NCI-H128 (cell line): ENCODE measurements around the gene CD99.

ENCODE experiments used
- DNase-seq: peaks from one replicate; lab custom pipeline; 2025; ENCODE audit not compliant: unreplicated experiment; lab: John Stamatoyannopoulos, UW

CD99 gene

DNA sequence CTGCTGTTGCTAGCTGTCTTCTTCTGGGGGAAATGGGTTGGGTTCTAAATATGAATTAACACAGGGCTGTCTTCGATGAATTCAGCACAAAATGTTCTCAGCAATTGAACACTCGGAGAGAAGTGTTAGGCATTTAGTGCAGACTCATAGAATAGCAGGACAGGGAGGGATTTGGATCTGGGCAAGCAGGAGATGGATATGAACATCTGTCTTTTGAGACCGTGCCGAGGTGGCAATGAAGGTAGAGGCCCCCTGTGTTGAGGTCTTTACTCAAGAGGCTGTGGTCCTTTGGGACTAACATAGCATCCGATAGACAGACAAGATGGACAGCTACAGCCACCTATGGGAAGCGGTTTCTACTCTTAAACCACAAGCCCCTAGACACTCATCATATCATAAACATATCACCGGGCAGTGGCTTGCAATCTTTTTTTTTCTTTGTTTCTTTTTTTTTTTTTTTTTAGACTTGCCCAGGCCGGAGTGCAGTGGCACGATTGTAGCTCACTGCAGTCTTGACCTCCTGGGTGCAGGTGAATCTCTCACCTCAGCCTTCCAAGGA is 6.7 kb downstream of the CD99 start:
- no peak for DNase-seq

DNA sequence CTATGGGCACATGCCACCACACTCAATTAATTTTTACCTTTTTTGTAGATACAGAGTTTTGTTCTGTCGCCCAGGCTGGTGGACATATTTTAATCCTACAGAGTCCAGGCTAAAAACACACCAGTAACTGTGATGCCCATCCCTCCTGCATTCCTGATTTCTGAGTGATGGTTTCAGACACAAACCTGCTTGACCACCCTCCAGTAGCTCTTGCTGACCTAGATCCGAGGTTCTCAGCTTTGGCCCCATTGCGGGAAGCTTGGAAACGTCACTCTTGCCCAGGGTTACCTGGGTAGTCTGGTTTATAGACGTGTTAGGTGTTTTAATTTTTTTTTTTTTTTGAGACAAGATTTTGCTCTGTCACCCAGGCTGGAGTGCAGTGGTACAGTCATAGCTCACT is 7.5 kb downstream of the CD99 start:
- DNase-seq: no peak

DNA sequence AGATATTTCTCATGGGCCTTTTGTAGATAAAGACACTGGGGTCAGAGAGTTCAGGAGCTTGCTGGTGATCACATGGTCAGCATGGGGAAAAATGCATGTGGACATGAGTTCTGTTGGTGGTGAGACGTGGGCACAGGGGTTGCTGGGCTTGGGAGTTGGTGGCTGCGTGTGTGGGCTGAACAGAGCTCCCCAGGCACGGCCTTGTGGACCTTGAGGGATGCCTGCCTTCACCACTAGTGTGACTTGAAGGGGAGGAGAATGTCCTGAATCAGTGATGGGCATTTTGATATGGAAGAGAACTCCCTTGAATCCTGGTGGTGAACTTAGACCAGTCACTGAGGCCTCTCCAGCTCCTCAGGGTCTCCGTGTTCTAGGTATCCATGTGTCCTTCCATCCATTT is 8.9 kb downstream of the CD99 start:
- no peak for DNase-seq

DNA sequence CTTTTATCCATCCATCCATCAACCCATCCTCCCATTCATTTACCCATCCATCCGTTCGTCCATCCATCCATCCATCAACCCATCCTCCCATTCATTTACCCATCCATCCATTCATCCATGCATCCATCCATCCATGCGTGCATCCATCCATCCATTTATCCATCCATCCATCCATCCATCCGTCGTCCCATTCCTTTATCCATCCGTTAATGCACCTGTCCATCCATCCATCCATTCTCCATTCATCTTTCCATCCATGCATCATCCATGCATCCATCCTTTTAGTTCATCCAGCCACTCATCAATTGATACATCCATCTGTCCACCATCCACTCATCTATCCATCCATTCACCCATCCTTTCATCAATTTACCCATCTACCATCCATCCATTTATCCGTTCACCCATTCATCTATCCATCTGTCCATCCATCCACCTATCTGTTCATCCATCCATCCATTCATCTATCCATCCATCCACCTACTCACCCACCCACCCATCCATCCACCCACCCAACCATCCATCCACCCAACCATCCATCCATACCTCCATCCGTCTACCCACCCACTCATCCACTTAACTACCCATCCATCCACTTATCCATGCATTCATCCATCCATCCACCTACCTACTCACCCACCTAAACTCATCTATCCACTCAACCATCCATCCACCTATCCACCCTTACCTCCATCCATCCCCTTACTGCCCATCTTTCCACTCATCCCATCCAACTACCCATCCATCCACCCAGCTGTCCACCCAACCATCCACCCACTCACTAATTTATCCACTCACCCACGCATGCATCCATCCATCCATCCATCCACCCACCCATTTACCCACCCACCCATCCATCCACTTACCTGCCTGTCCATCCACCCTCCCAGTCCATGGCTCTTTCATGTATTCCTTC is 9.6 kb downstream of the CD99 start:
- no peak for DNase-seq

DNA sequence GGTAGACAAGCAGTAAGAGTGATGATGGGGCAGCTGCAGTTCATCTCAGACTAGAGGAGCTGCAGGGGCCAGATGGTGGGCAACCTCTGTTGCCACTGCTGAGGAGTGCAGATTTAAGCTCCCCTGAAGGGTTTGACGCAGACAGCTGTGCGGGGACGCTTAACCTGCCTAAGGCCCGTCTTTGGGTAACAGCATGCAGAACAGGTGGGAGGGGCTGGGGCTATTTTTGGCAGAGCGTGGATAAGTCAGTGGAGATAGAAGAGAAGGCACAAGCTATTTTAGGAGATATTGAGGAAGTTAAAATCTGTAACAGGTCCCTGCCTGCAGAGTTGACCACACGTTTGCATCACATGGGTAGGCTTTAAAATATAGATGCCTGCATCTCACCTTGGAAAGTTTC is 10.5 kb downstream of the CD99 start:
- DNase-seq: no peak

DNA sequence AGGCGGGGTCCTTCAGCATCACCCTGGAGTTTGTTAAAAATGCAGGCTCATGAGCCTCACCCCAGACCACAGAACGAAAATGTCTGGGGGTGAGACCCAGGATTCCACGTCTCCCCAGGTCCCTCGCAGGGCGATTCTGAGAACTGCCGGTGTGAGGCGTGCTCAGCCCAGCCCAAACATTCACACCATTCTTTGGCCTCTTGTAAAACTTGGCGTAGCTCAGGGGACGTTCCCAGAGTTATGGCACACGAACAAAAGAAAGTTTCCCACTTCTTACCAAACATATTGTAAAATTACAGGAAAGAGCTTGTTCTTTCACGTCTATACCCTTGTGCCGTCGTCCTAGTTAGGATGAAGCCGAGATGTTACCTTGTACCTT is 12.9 kb downstream of the CD99 start:
- no peak for DNase-seq

DNA sequence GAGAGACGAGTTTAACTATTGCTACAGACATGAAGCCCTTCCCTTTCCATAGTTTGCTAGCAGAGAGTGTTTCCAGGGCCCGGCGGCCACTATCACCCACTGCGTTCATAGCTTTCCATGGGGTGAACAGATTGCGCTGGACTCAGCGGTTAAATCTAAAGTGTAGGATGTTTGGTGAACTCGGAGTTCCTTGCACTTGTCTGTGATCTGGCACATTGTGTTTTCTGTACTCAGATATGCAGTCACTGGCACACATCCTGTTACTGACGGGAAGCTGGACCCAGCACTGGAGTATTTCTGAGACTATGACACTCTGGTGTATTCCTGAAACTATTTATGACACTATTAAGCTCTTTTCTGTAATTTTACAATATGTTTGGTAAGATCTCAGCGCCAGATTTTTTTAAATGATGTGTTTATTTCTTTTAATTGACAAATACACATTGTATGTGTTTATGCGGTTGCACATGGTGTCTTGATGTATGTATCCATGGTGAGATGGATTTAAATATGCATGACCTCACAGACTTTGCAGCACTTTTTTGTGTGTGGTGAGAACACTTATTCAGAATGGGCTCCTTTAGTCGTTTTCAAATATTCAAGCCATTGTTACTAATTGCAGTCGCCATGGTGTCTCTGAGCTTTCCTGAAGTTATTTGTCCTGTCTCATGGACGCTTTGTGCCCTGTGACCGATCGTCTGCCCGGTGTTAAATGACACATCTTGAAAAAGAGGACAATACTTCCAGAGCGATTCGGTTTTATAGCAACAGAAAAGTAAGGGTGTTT is 14.1 kb downstream of the CD99 start:
- no peak for DNase-seq

DNA sequence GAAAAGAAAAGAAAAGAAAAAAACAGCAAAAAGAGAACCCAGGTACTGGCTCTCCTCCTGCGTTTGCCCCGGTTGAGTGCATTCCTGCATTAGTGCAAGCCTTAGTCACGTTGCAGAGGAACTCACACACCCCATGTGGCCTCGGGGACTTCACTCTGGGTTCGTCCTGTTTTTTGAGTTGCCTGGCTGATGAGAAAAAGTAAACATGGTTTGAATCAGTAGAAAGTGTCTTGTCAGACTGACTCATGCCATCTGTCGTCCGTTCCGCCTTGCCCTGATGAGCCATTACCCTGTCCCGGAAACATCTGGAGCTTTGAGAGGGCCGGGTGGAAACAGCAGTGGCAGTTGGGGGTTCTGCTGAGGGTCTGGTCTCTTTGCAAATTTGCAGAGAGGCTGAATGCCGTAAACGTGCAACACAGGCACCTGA is 16.3 kb downstream of the CD99 start:
- no peak for DNase-seq

DNA sequence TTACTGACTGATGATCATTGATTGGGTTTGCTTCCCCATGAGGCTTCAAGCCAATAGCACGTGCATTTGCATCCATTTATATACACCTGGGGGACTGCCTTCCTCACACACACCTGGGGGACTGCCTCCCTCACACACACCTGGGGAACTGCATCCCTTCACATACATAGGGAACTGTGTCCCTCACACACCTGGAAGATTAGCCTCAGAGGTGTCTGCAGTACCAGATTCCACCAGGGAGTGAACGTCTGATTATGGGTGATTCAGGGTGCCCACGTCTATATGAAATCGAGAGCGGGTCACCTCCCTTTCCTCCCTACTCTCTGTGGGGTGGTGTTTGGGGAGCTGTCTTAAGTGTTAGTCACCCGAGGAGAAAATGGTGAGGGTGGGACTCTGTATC is 16.9 kb downstream of the CD99 start:
- no peak for DNase-seq

DNA sequence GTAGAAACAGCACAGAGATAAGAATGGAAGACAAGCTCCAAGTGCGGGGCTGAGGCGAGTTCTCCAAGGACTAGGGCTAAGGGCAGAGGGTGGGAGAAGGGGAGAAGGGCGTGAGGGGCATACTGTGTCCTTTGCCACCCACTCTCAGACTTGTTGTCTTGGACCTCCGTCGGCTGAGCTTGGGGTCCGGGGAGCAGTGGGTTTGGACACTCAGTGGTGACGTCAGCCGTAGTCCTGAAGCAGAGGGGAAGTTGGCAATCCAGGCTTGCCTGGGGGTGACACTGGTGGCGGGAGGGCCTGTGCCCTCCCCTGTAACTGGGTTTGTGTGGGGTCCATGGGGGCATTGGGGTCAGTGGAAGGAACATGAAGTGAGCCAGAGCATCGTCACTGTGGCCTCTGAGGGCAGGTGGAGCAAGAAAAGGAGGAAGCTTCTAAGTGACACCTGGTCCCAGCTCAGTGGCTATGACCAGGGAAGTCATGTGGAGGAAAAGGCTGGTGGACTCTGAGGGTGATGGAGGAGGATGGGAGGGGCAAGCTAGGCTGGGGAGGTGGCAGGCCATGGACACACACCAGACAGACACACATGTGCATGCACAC is 17.6 kb downstream of the CD99 start:
- no peak for DNase-seq

DNA sequence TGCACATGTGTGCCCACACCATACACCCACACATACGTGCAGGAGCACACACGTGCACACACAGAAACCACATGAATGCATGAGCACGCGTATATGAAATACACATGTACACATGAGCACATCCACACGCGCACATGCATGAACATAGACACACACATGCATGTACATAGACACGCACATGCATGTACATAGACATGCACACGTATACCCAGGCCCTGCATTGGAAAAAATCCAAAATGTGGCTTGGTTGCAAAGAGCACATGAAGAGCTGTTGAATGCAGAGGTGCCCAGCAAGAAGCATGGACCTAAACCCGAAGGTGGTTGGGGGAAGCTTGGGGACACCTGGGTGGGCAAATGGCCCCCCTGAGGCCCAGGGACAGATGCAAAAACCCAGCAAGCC is 18.5 kb downstream of the CD99 start:
- DNase-seq: no peak

DNA sequence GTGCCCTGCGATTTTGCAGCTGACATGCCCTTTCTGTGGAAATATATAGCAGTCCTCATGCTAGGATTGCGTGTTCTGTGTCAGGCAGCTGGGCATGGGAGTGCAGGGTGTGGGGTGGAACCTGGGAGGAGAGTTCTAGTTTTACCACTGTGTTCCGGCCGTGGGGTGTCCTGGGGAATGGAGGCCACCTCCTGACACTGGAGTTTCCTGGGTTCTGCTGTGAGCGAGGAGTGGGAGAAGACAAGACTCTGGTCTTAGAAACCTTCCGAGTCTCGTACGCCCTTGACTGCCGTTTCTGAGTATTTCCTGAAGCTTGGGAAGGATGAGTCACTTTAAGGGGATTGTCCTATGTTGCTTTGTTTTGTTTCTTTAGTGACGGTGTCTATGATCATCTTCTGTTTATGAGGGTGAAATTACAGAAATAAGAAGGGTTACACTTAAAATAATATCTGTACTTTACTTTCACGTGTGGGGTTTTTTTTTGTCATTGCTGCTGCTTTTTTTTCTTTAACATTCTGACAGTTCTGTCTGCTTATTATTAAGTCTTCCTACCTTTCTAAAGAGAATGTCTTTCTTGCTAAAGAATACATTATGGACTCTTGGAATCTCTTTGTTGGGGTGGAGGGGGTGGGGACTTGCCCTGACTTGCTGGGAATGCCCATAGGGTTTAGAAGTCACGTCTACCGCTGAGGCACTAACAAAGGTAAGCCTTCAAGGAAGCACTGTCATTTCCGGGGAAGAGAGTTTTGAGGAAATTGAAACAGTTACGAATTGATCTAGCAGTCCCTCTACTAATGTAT is 19.1 kb downstream of the CD99 start:
- DNase-seq: no peak

DNA sequence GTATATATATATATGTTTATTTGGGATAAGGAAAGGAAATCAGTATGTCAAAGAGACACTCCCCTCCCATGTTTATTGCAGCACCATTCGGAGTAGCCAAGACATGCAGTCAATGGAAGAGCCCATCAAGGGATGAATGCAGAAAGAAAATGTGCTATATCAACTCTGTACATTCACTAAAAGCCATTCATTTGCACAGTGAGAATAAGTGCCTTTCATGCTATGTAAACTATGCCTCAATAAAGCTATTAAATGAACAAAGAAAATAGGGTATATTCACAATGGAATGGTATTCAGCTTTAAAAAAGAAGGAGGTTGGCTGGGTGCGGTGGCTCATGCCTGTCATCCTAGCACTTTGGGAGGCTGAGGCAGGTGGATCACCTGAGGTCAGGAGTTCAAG is 20.3 kb downstream of the CD99 start:
- DNase-seq: no peak

DNA sequence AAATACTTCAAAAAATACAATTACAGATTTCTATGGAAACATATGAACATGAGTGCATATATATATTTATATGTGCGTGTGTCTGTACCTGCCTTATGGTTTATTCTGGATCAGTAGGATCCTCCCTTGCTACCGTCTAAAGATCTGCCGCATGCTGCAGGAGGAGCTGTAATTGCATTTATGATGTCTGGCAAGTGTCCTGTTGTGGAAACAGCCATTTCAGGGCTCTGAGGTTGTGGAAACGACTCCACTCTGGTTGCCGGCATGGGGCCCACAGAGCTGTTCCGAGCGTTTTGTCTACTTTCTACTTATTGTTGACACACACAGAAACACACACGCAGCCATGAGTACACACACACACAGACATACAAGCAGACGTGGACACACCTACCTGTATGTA is 21.3 kb downstream of the CD99 start:
- no peak for DNase-seq

DNA sequence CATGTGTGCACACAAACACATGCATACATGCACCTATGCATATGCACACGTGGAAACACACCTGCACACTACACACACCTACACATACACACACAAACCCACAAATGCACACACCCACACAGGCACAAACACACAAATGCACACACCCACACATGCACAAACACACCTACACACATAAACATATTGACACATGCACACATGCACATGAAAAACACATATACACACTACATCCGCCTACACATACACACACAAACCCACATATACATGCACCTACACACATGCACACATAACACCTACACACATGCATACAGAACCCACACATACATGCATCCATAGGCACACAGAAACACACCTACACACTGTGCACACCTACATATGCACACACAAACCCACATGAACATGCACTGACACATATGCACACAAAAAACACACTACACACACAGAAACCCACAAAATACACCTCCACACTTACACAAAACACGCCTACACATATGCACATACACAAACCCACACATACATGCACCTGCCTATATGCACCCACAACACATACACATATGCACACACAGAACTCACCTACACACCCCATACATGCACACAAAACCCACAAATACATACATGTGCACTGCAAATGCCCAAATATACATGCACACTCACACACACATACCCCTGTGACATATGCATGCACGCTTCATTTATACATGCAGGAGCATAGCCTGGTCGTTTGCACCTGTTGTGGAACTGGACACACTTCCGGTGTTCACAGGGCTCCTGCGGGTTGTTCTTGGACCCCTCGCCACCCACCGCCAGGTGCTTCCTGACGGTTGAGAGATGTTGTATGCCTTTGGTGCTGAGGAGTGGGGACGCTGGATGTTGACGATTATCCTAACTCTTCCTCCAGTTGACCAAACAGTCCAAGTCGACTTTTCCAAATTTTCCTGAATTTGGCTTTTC is 22.1 kb downstream of the CD99 start:
- DNase-seq: no peak

DNA sequence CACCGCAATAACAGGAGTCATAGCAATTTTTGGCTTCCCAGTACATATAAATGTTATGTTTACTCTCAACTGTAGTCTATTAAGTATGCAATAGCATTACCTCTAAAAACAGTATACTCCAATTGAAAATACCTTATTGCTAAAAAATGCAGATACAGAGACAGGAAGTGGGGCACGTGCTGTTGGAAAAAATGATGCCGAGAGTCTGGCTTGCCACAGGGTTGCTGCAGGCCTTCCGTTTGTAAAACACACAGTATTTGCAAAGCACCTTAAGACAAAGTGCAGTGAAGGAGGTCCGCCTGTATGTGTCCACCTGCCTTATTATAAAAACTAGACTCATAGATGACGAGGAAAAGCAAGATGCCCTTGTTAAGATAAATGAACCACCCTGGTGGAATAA is 23.5 kb downstream of the CD99 start:
- DNase-seq: no peak

DNA sequence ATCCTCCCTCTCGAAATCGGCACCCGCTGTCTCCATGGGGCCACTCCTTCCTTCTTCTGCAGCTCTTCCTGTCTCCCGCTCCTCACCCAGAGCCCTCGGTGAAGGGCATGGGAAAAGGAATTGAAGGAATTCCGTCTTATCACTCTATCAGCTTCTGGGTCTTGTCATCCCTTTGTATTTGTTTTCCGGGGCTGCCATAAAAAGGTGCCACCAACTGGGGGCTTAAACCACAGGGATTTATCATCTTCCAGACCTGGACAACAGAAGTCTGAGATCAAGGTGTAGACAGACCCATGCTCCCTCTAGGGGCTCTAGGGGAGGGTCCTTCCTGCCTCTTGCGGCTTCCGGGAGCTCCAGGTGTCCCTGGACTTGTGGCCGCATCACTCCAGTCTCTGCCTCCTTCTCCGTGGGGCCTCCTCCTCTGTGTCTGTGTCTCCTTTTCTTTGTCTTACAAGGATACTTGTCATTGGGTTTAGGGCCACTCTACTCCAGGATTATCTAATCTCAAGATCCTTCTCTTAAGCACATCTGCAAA is 24.0 kb downstream of the CD99 start:
- DNase-seq: no peak

DNA sequence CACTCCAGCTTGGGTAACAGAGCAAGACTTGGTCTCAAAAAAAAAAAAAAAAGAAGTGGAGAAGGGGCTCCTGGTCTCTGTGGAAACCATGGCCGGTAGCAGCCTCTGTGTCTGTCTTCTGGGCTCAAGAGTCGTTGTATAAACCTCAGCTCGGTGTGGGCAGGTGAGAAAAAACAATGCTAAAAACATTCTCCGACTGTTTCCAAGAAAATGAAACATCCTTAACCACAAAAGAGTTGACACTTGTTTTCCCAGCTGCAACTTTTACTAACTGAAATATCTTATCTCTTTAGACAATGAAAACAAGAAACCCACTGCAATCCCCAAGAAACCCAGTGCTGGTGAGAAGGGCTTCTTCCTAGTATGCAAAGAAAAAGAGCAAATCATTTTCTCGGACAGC is 26.2 kb downstream of the CD99 start:
- no peak for DNase-seq

DNA sequence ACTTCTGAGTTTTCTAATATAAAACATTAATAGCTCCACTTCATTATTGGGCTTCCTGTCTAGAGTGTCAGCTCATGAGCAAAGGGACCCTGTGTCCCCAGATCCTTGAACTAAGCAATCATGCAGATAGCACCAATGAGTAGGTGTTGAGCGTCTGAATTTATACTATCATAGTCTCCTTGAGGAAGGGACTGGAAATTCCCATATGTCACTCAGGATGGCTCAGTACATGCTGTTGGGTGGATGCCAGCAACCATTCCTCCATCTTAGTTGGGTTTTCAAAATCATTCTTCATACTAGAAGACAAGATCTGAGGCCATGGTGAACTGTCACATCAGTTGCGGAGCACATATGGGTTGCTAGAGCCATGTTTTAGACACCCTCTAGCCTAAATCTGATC is 27.7 kb downstream of the CD99 start:
- DNase-seq: no peak
